GM19238 (cell line): ENCODE data around the gene KLK8.

Source experiments
- DNase-seq: peaks from one replicate; pipeline ENCODE4 v3.0.0; 2011; ENCODE audit warnings: low spot score; ENCODE audit not compliant: insufficient read length

The KLK8 gene

GRCh38 chr19:51001515-51001914 is at the start of gene KLK8:
Gene KLK8, minus strand, starts transcription at chr19:51001604. Its CDS starts 437 bp downstream, at chr19:51001167.
- no peak for DNase-seq

- DNase-seq, result no peak
Observed at GRCh38 chr19:51047031-51047335, 45.6 kb upstream of the KLK8 start.

GRCh38 chr19:51044327-51044726 is 42.9 kb upstream of the KLK8 start:
- no peak for DNase-seq

- no peak for DNase-seq
Observed at GRCh38 chr19:51043497-51043896, 42.1 kb upstream of the KLK8 start.

- DNase-seq, result no peak
Observed at GRCh38 chr19:51040151-51040550, 38.7 kb upstream of the KLK8 start.

GRCh38 chr19:51036519-51036918 is 35.1 kb upstream of the KLK8 start:
- no peak for DNase-seq

- no peak for DNase-seq
Observed at GRCh38 chr19:51034704-51035103, 33.3 kb upstream of the KLK8 start, which contains the start of gene KLK12. Gene KLK12, minus strand, starts transcription at chr19:51035002. Its CDS starts 381 bp downstream, at chr19:51034621.

- DNase-seq, result no peak
Observed at GRCh38 chr19:51031880-51032225, 30.4 kb upstream of the KLK8 start.

- no peak for DNase-seq
Observed at GRCh38 chr19:51031220-51031879, 29.9 kb upstream of the KLK8 start.

GRCh38 chr19:51030631-51031030 is 29.2 kb upstream of the KLK8 start:
- no peak for DNase-seq

- no peak for DNase-seq
Observed at GRCh38 chr19:51029718-51030117, 28.3 kb upstream of the KLK8 start.

GRCh38 chr19:51027873-51028272 is 26.5 kb upstream of the KLK8 start:
- no peak for DNase-seq

- no peak for DNase-seq
Observed at GRCh38 chr19:51027126-51027806, 25.9 kb upstream of the KLK8 start.

- DNase-seq, result no peak
Observed at GRCh38 chr19:51026554-51026831, 25.1 kb upstream of the KLK8 start, which contains the start of gene KLK11. Gene KLK11, minus strand, starts transcription at chr19:51026616. Its CDS starts 985 bp downstream, at chr19:51025631.

GRCh38 chr19:51025809-51026553 is 24.6 kb upstream of the KLK8 start:
- DNase-seq, result no peak

GRCh38 chr19:51025401-51025800 is 24.0 kb upstream of the KLK8 start:
- no peak for DNase-seq

GRCh38 chr19:51024924-51025323 is 23.5 kb upstream of the KLK8 start:
- DNase-seq, result no peak

GRCh38 chr19:51023946-51024345 is 22.5 kb upstream of the KLK8 start:
- DNase-seq, result no peak

- DNase-seq, result no peak
Observed at GRCh38 chr19:51022526-51022925, 21.1 kb upstream of the KLK8 start.

GRCh38 chr19:51020988-51021651 is 19.7 kb upstream of the KLK8 start:
- no peak for DNase-seq

GRCh38 chr19:51019544-51019925 is 18.1 kb upstream of the KLK8 start, which contains the start of gene KLK10:
Gene KLK10, minus strand, starts transcription at chr19:51019709. Its CDS starts 579 bp downstream, at chr19:51019130.
- DNase-seq, result no peak
